GM19452 (cell line): Measurements from ENCODE around the gene EEFSEC.

Experiments used
- ATAC-seq: cut with Tn5 transposase; IDR thresholded peaks from one replicate; pipeline ENCODE4 v1.9.1; 2021; ENCODE audit not compliant: unreplicated experiment

The EEFSEC gene

DNA sequence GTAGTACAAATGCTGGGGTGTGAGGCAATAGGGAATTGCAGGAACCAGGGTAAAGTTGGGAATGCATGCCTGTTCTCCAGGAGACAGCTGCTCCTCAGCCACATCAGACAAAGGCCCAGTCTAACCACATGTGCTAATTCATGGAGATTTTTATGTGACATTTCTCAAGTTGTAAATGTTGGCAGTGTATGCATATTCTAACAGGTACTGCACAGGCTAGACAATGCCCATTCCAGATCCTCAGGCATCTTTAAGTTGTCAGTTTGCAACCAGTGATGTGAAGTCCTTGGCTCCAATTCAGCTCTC, 84.9 kb downstream of the EEFSEC start:
- ATAC-seq: no peak

GRCh38 chr3:128239304-128239703, 86.0 kb downstream of the EEFSEC start:
- no peak for ATAC-seq

GRCh38 chr3:128240232-128240631, 87.0 kb downstream of the EEFSEC start:
- no peak for ATAC-seq

DNA sequence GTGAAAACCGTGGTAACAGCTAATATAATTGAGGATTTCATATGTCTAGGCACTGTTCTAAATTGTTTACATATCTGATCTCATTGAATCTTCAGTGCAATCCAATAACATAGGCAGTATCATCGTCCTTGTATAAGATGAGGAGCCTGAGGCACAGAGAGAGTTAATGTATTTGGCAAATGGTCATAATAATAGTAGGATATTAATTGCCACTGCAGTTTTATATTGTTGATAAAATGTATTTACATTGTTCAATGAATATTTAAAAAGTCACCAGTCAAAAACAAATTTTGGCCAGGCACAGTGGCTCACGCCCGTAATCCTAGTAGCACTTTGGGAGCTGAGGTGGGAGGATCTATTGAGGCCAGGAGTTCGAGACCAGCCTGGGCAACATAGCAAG, 88.5 kb downstream of the EEFSEC start:
- ATAC-seq: no peak

GRCh38 chr3:128242818-128243601, 89.7 kb downstream of the EEFSEC start:
- ATAC-seq: no peak

DNA sequence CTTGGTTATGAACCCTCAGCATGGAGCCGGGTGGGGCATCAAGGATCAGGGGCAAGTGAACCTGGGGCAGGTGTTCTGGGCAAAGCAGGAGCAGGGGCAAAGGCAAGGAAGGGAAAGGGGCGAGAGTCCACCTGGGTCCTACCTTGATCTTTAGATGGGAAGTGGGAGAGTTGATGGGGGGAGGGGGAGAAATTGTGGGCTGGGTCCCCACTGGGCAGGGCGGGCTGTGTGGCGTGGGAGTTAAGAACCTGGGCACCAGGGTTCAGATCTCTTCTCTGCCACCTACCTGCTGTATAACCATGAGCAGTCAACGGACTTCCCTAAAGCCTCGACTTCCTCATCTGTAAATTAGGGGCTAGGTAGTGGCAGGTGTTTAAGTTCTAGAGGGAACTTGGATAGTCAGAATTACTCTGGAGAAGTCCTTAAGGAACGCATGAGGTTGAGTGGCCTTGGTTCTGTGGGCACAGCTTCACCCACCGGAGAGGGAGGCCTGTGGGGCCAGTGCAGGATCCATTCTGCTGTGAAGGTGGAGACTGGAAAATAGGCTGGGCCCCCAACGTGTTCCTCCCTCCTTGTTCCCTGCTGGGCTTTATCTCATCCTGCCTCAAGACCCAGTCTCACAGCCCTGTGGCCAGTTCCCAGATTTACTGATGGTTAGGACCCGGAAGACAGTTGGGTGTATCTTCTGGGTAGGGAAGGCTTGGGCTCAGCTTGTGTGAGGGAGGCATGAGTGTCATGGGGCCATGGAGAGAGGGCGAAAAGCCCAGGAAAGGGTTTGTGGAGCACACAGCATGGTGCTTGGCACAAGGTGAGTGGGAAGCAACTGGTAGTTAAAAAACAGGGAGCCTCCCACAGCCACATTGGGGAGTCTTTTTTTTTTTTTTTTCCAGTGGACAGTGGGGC, 90.6 kb downstream of the EEFSEC start:
- ATAC-seq: no peak

GRCh38 chr3:128245460-128245859, 92.2 kb downstream of the EEFSEC start:
- ATAC-seq: no peak

DNA sequence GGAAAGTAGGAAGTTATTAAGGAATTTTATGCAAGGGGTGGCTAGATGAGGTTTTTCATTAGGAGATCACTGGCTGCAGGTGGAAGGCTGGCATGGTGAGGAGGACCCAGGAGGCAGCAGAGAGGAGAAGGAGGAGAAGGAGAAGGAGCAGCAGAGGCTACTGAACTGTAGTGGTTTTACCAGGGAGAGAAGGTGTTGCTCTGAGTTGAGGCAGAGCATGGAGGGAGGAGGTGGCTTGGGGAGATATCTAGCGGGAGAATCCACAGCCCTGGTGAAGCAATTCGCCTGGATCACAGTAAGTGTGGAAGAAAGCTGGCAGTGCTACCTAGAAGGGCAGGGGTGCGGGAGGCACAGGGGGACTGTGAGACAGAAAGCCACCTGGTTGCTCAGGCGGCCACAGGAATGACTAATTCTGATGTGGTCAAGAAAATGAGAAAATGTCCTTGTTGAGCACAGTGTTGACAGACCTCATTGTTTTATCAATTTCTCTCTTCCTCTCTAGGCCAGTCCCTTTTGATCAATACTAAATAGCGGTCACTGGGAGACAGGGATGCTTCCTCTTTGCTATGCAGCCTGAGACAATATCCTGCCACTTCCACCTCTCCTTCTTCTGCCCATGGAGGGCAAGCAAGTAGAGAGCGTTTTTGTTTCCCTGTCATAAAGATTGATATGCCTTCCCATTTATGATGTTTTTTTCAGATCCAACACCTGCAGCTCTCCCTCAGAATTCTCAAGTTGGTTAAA, 94.6 kb downstream of the EEFSEC start:
- no peak for ATAC-seq

GRCh38 chr3:128252083-128252482, 98.8 kb downstream of the EEFSEC start:
- no peak for ATAC-seq

DNA sequence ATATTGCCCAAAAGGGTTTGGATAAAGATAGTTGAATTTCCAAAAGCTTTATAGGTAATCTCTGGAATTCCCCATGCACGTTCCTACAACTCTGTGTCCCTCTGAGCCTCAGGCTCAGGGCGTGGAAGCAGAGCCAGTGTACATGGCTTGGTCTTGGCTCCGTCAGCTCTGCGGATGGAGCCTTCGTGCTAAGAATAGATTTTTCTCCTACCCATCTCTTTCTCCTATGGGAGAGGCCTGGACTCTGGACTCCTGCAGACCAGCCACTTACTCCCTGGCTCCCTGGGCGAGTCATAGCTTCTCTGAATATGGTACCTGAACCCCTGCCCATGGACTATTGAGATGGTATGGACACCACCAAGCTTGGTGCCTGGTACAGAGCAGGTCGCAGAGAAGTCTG, 99.9 kb downstream of the EEFSEC start:
- ATAC-seq: no peak

- ATAC-seq: no peak
Observed at GRCh38 chr3:128254066-128254590, 100.8 kb downstream of the EEFSEC start.

DNA sequence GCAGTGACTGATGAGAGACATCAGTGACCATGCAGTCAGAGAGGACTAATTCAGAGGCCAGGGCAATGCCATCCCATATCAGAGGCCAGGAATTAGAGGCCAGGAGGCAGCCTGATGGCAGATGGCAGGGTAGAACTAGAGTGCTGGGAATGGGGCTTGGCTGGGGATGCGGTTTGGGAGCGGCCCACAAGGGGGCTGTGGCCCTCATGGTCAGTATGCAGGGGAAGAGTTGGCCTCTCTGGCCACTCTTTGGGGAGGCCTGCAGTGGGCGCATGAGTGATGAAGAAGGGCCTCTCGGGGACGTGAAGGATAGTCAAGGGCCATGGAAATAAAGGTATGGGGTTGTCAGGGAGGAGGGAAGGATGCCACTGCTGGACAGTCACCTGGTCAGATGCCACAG, 101.7 kb downstream of the EEFSEC start:
- ATAC-seq: no peak

- ATAC-seq: no peak
Observed at GRCh38 chr3:128256131-128256530, 102.8 kb downstream of the EEFSEC start.

DNA sequence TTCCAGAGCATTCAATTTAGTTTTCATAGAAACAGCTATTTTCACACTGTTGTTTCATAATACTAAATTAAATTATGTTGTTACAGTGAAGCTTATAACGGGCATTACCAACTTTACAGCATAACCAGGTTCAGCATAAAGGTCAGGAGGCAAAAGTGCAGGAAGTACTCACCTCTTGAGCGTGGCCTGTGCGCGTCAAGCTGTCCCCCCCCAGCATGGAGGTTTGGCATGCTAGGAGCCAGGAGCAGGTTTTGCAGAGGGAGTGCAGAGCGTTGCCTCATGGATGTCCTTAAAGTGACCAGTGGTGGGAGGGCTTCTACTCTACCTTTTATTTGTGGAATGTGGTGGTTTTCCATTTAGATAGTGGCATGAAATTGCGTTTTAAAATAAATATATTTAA, 104.4 kb downstream of the EEFSEC start:
- ATAC-seq: no peak

- ATAC-seq: no peak
Observed at GRCh38 chr3:128260275-128260674, 107.0 kb downstream of the EEFSEC start.

- no peak for ATAC-seq
Observed at GRCh38 chr3:128262457-128262856, 109.2 kb downstream of the EEFSEC start.

DNA sequence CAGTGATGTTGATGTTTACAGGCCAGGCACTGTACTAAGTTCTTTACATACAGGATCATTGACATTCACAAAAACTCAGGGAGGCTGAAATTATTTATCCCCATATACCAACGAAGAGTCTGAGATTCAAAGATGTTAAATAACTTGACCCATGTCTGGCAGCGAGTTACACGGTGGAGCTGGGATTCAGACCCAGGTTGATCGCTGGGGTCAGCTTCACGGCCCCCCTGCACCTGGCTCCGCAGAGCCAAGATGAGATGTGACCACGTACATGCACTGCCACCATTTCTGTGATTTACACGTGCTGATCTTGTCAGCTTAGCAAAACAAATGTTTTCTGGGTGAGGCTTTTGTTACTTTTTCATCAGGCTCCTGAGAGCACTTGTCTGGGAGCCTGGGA, 109.8 kb downstream of the EEFSEC start:
- ATAC-seq: no peak

- no peak for ATAC-seq
Observed at GRCh38 chr3:128263946-128264345, 110.7 kb downstream of the EEFSEC start.

DNA sequence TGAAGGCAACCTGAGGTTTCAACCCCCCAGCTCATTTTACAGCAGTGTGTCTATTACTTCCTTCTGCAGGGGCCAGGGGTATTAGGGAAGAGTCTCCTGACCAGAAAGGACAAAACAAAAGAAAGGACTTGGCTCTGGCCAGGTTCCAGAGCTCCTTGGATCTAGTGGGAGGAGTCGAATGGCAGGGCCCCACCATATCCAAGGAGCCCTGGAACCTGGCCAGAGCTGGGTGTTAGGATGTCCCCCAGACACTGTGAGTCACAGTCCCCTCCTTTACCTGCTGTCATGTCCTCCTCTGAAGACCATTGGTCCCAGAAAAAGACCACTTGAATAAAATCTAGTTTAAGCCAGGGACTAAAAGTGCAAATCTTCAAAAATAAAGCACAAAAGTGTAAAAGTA, 113.2 kb downstream of the EEFSEC start:
- no peak for ATAC-seq

DNA sequence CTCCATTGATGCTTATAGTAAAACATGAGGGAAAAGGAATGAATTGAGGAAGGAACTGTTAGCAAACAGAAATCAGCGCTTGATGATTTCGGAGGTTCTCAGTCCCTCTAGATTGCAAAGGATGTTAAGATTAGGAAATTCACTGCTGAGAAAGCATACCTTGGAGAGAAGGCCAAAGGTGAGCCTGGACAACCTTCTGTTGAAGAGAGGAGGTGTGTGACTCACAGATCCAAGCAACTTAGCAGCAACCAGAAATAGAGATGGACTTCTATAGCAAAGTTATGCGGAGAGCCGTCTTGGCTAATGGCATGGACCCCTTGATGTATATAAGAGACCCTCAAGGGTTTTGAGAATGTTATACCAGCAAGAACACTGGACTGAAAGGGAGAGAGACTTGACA, 114.3 kb downstream of the EEFSEC start:
- ATAC-seq: no peak

DNA sequence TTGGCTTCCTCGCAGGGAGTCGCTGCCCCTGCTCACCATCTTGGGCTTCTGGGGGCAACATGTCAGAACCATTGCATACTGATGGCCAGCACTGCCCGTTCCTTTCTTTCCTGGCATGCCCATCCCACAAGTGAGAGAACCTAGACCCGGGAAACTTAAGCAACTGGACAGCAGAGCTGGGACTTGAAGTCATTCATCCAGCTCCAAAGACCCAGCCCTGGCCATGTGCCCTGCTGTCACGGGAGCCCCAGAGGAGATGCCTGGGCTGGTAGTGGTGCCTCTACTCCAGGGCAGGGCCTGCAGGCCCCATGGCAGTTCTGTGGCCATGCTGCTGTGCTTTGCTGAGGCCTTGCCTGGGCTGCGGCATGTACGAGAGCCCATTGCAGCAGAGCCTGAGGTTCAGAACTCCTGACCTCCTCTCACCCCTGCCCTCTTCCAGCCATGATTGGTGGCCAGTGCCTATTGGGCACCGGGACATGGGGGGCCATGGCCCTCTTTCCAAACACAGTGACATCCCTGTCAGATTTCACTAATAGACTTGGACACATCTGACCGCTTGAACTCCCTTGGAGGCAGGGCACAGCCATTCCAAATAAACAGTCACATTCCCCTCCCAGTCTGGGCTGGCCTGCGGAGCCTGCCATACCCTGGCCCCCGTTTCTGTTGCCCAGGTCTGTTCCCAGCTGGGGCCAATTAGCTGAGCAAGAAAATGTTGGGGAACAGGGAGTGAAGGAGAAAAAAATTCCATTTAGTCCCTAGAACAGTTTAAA, 115.9 kb downstream of the EEFSEC start:
- ATAC-seq: no peak
